Measurements from ENCODE around the gene SYNPO.

The SYNPO gene

DNA sequence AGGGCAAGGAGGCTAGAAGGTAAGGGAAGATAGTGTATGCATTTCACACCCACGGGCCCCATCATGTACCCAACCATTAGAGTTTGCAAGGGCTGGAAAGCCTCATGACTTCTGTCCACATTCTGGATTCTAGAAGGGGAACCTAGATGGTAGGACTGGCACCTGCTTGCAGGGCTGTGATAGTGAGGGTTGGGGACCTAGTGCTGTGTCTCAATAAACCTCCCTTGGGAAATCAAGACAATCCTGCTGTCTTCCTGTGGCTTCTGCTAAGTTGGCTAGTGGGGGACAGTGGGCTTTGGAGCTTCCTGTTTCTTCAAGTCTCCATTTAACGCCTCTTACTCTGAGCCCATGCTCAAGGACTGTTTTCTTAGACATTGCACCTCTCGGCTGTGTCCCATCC lies 43.6 kb upstream of the SYNPO start:
- no peak overlapping the region for H3K4me3 ChIP-seq (ENCODE audit: low read length)
- no peak for DNase-seq (ENCODE audit: low read depth)
- TF ChIP-seq, protein P1, sequence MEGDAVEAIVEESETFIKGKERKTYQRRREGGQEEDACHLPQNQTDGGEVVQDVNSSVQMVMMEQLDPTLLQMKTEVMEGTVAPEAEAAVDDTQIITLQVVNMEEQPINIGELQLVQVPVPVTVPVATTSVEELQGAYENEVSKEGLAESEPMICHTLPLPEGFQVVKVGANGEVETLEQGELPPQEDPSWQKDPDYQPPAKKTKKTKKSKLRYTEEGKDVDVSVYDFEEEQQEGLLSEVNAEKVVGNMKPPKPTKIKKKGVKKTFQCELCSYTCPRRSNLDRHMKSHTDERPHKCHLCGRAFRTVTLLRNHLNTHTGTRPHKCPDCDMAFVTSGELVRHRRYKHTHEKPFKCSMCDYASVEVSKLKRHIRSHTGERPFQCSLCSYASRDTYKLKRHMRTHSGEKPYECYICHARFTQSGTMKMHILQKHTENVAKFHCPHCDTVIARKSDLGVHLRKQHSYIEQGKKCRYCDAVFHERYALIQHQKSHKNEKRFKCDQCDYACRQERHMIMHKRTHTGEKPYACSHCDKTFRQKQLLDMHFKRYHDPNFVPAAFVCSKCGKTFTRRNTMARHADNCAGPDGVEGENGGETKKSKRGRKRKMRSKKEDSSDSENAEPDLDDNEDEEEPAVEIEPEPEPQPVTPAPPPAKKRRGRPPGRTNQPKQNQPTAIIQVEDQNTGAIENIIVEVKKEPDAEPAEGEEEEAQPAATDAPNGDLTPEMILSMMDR (conservative IDR thresholded peaks at IDR 0.05; ENCODE audit: low read depth, low read length) = no peak

DNA sequence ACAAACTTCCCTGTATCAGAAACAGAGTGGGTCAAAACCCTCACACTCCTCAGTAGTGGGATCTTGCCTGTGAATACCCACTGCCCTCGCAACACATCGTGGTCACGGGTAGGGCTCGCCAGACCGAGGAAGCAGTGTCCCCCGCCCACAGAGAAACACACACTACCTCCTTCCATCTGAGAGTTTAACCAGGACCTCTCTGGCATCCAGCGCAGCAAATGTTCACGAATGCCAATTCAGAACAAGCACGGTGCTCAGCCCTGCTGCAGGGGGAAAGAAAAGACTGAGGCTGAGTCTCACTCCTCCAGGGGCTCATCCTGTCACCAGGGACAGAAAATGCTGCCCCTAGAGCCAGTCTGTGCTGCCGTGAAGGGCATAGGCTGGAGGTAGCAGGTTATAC lies 42.5 kb upstream of the SYNPO start:
- DNase-seq (ENCODE audit: low read depth) = no peak
- TF ChIP-seq, protein P1 (conservative IDR thresholded peaks at IDR 0.05; ENCODE audit: low read depth, low read length) = no peak
- H3K4me3 ChIP-seq (ENCODE audit: low read length) = no peak overlapping the region

GRCh38 chr5:150598821-150599273 lies 41.6 kb upstream of the SYNPO start:
- no peak overlapping the region for H3K4me3 ChIP-seq (ENCODE audit: low read length)
- TF ChIP-seq, protein P1 (conservative IDR thresholded peaks at IDR 0.05; ENCODE audit: low read depth, low read length) = no peak
- DNase-seq (ENCODE audit: low read depth) = no peak

DNA sequence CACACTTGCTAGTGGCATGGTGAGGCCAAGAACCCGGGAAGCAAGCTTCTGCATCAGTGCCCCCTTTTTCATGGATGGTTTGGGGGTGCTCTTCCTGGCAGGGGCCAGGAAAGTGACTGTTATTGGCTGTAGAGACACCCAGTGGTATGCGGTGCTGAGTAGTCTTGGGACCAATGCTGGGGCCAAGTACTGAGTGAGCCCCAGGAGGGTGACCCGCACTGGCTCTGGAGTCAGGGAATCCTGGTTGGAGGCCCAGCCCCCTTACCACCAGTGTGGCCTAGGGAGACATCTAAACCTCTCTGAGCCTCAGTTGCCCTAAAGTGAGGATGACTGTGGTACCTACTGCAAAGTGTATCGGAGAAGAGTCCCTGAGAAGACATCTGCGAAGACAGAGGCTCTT lies 41.2 kb upstream of the SYNPO start:
- no peak overlapping the region for H3K4me3 ChIP-seq (ENCODE audit: low read length)
- DNase-seq (ENCODE audit: low read depth) = no peak
- TF ChIP-seq, protein P1 (conservative IDR thresholded peaks at IDR 0.05; ENCODE audit: low read depth, low read length) = no peak

- peak; percentile 47 for DNase-seq (ENCODE audit: low read depth)
- H3K4me3 ChIP-seq (ENCODE audit: low read length) = no peak overlapping the region
Observed at GRCh38 chr5:150599917-150600511, 40.4 kb upstream of the SYNPO start.

GRCh38 chr5:150600616-150601490 lies 39.6 kb upstream of the SYNPO start:
- DNase-seq (ENCODE audit: low read depth) = no peak
- no peak overlapping the region for H3K4me3 ChIP-seq (ENCODE audit: low read length)
- TF ChIP-seq, protein P1 (conservative IDR thresholded peaks at IDR 0.05; ENCODE audit: low read depth, low read length) = no peak

More at GRCh38 chr5:150599917-150600511, 40.4 kb upstream of the SYNPO start:
- TF ChIP-seq, protein P1 (conservative IDR thresholded peaks at IDR 0.05; ENCODE audit: low read depth, low read length) = no peak

Measured in retinal pigment epithelial cell (primary cell).